GM18951 (cell line): ENCODE results near the gene TMEM171.

ENCODE experiments used
- POLR2A ChIP-seq: IDR thresholded peaks from 4 replicates; pipeline ENCODE4 v1.6.1; 2011; ENCODE audit warnings: mild to moderate bottlenecking; ENCODE audit not compliant: insufficient read length, insufficient read depth; ENCODE audit errors: extremely low read depth
- in situ Hi-C: fragments of 300-500 bp; cut with MboI; formaldehyde crosslinking; loops from one replicate; pipeline ENCODE4 v1.12.0; 2022; ENCODE audit warnings: low sequenced_read_pairs, mixed read lengths, inconsistent platforms; ENCODE audit not compliant: unreplicated experiment

TMEM171 gene

GRCh38 chr5:73114044-73114688 is 6.2 kb upstream of the TMEM171 start:
- in situ Hi-C loops: no loop called here
- no peak for TF ChIP-seq POLR2A

- in situ Hi-C loops: no loop called here
Observed at GRCh38 chr5:73115399-73116051, 4.8 kb upstream of the TMEM171 start.

GRCh38 chr5:73116506-73116905 is 3.9 kb upstream of the TMEM171 start:
- no peak for TF ChIP-seq POLR2A
- in situ Hi-C loops: no loop called here

More at GRCh38 chr5:73115399-73116051, 4.8 kb upstream of the TMEM171 start:
- no peak for TF ChIP-seq POLR2A

- in situ Hi-C loops: no loop called here
- TF ChIP-seq POLR2A: no peak
Observed at GRCh38 chr5:73117088-73117740, 3.2 kb upstream of the TMEM171 start.

- no peak for TF ChIP-seq POLR2A
- in situ Hi-C loops: no loop called here
Observed at GRCh38 chr5:73118391-73118973, 1.9 kb upstream of the TMEM171 start.

GRCh38 chr5:73119451-73120157 is 771 bp upstream of the TMEM171 start:
- TF ChIP-seq POLR2A: no peak
- in situ Hi-C loops: no loop called here

- TF ChIP-seq POLR2A: no peak
Observed at GRCh38 chr5:73121119-73121463, 716 bp downstream of the TMEM171 start.

GRCh38 chr5:73122875-73123810 is 2.8 kb downstream of the TMEM171 start:
- no peak for TF ChIP-seq POLR2A
- in situ Hi-C loops: no loop called here

More at GRCh38 chr5:73121119-73121463, 716 bp downstream of the TMEM171 start:
- in situ Hi-C loops: no loop called here

- in situ Hi-C loops: no loop called here
- no peak for TF ChIP-seq POLR2A
Observed at GRCh38 chr5:73125289-73125688, 4.9 kb downstream of the TMEM171 start.

- TF ChIP-seq POLR2A: no peak
- in situ Hi-C loops: no loop called here
Observed at GRCh38 chr5:73126381-73126780, 6.0 kb downstream of the TMEM171 start.

- in situ Hi-C loops: no loop called here
- no peak for TF ChIP-seq POLR2A
Observed at GRCh38 chr5:73126957-73127356, 6.6 kb downstream of the TMEM171 start.

- in situ Hi-C loops: no loop called here
- TF ChIP-seq POLR2A: no peak
Observed at GRCh38 chr5:73129143-73129542, 8.8 kb downstream of the TMEM171 start.

GRCh38 chr5:73130811-73131210 is 10.4 kb downstream of the TMEM171 start:
- in situ Hi-C loops: no loop called here
- TF ChIP-seq POLR2A: no peak
